ENCODE data around the gene RAP1GDS1.

The RAP1GDS1 gene

GRCh38 chr4:98237204-98237603, 24.0 kb upstream of the RAP1GDS1 start:
- no peak for DNase-seq
- Histone ChIP-seq H3K36me3 (replicated peaks) (no peaks in the 10 kb centered on the region), H3K27me3 (replicated peaks) (no peaks in the 10 kb centered on the region), H3K4me3 (ENCODE audit: low read depth, low read length) (no peak overlapping the region), H3K27ac (no peak overlapping the region)
- no peak for TF ChIP-seq CTCF (IDR thresholded peaks at IDR 0.05; ENCODE audit: low read depth, low read length, missing control alignments)
- in situ Hi-C loops (cut with HindIII; ENCODE audit: low pct_ligation_motif_present, low sequenced_read_pairs), result no loop called here

GRCh38 chr4:98242063-98242462, 19.1 kb upstream of the RAP1GDS1 start:
- Histone ChIP-seq H3K27ac (no peak overlapping the region), H3K4me3 (ENCODE audit: low read depth, low read length) (no peak overlapping the region), H3K36me3 (replicated peaks) (no peaks in the 10 kb centered on the region), H3K27me3 (replicated peaks) (no peaks in the 10 kb centered on the region)
- in situ Hi-C loops (cut with HindIII; ENCODE audit: low pct_ligation_motif_present, low sequenced_read_pairs), result no loop called here
- no peak for TF ChIP-seq CTCF (IDR thresholded peaks at IDR 0.05; ENCODE audit: low read depth, low read length, missing control alignments)
- no peak for DNase-seq

- no peaks in the 10 kb centered on the region for H3K36me3 ChIP-seq (replicated peaks)
- no peak overlapping the region for H3K4me3 ChIP-seq (ENCODE audit: low read depth, low read length)
- TF ChIP-seq CTCF (IDR thresholded peaks at IDR 0.05; ENCODE audit: low read depth, low read length, missing control alignments), result no peak
- no peak for DNase-seq
- H3K27ac ChIP-seq, result no peak overlapping the region
- in situ Hi-C loops (cut with HindIII; ENCODE audit: low pct_ligation_motif_present, low sequenced_read_pairs), result no loop called here
- H3K27me3 ChIP-seq (replicated peaks), result no peaks in the 10 kb centered on the region
Observed at GRCh38 chr4:98242538-98242937, 18.6 kb upstream of the RAP1GDS1 start.

- in situ Hi-C loops (cut with HindIII; ENCODE audit: low pct_ligation_motif_present, low sequenced_read_pairs), result no loop called here
- no peak for DNase-seq
- H3K27me3 ChIP-seq (replicated peaks), result no peaks in the 10 kb centered on the region
- H3K36me3 ChIP-seq (replicated peaks), result no peaks in the 10 kb centered on the region
- no peak overlapping the region for H3K27ac ChIP-seq
- no peak for TF ChIP-seq CTCF (IDR thresholded peaks at IDR 0.05; ENCODE audit: low read depth, low read length, missing control alignments)
- no peak overlapping the region for H3K4me3 ChIP-seq (ENCODE audit: low read depth, low read length)
Observed at GRCh38 chr4:98245226-98245625, 16.0 kb upstream of the RAP1GDS1 start.

- in situ Hi-C loops (cut with HindIII; ENCODE audit: low pct_ligation_motif_present, low sequenced_read_pairs), result no loop called here
- no peak overlapping the region for H3K4me3 ChIP-seq (ENCODE audit: low read depth, low read length)
Observed at GRCh38 chr4:98248934-98249333, 12.2 kb upstream of the RAP1GDS1 start.

More at GRCh38 chr4:98248934-98249333, 12.2 kb upstream of the RAP1GDS1 start:
- no peak for TF ChIP-seq CTCF (IDR thresholded peaks at IDR 0.05; ENCODE audit: low read depth, low read length, missing control alignments)
- no peak for DNase-seq
- Histone ChIP-seq H3K27ac (no peak overlapping the region), H3K27me3 (replicated peaks) (no peaks in the 10 kb centered on the region), H3K36me3 (replicated peaks) (no peaks in the 10 kb centered on the region)

Measured in brain microvascular endothelial cell (primary cell).